PFSK-1 (cell line): ENCODE results near the gene BCAS3.

Source experiments
- POLR2AphosphoS5 ChIP-seq: IDR thresholded peaks from 2 replicates; pipeline ENCODE4 v1.6.1; 2012; ENCODE audit warnings: low read depth, mild to moderate bottlenecking, control low read depth, low read length, moderate library complexity
- TAF1 ChIP-seq: IDR thresholded peaks from 2 replicates; pipeline ENCODE4 v1.6.1; 2012; ENCODE audit warnings: low read length, control low read depth, borderline replicate concordance; ENCODE audit not compliant: insufficient read depth

DNA sequence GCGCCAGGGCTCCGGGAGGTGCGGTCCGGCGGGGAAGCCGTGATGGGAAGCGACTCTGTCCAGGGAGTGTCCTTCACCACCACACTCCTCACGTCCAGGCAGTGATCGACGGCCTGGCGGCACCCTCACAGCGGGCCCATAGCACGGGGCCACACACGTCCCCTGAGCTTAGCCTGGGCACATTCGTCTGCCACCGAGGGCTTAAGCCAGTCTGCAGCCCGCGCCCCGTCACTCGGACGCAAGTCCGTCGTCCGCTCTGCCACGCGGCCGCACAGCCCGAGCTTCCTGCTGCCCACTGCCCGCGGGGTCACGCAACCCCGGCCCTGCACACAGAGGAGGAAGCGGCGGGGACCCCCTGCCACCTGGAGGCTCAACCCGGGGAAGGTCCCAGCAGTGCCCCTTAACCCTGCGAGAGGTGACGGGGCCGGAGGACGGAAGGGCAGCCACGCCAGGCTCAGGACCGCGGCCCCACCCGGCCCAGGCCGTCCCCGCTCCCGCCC is 719.0 kb downstream of the BCAS3 start:
- TF ChIP-seq POLR2AphosphoS5, result no peak
- TF ChIP-seq TAF1, result no peak
